ENCODE measurements around the gene PPFIA4.

Gene PPFIA4

DNA sequence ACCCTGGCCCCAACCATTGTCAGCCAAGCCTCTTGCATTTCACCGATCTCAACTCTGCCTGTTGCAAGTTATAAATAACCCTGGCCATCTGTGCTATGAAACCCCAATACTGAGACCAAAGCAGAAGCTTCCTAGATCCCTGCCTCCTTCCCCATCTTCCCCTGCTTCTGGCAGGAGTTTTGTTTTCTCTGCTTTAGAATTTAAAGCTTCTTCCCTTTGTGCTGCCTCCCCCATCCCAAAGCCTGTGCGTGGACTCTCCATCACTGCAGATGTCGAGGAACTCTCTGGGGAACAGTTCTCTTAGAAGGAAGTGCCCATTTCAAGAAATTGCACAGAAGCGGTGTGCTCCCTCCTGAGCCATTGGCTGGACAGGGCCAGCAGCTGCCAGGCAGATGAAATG, 76.9 kb downstream of the PPFIA4 start:
- TF ChIP-seq CTCF (conservative IDR thresholded peaks at IDR 0.05; ENCODE audit: low read depth): no peak
- CTCF ChIA-PET: interaction anchor here (0.5 to 1.2 kb wide), 5 partner anchors 13 to 170 kb away, joined by 3 to 4 read pairs (median 3); no protein-coding TSS in a partner anchor
- no peak for DNase-seq (ENCODE audit: low spot score)
- no peak overlapping the region for H3K27ac ChIP-seq
- POLR2A ChIA-PET (ENCODE audit: low non-redundant PET): no interaction called here

DNA sequence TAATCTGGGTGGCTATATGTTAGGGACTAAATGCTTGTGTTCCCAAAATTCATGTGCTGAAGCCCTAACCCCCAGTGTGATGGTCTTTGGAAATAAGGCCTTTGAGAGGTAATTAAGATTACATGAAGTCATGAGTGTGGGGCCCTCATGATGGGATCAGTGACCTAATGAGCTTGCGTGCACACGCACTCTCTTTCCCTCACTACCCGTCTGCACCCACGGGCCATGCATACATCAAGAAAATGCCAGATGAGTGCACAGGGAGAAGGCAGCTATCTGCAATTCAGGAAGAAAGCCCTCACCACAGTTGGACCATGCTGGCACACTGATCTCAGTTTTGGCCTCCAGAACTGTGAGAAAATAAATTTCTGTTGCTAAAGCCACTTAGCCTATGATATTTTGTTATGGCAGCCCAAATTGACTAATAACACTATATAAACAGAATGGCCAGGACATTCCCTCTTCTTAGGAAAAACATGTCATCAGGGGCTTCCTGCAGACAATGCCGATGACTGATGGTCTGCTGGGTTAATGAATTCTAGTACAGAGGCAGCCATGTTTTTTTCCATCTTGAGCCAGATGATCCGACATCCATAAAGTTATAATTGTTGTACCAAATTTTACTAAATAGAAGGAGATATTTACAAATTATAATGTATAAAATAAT, 77.7 kb downstream of the PPFIA4 start:
- TF ChIP-seq CTCF (conservative IDR thresholded peaks at IDR 0.05; ENCODE audit: low read depth): no peak
- no peak for DNase-seq (ENCODE audit: low spot score)
- POLR2A ChIA-PET (ENCODE audit: low non-redundant PET): no interaction called here
- no peak overlapping the region for H3K27ac ChIP-seq
- CTCF ChIA-PET: interaction anchor here (0.5 to 1.2 kb wide), 4 partner anchors 12 to 88 kb away, joined by 3 to 4 read pairs (median 3); no protein-coding TSS in a partner anchor

DNA sequence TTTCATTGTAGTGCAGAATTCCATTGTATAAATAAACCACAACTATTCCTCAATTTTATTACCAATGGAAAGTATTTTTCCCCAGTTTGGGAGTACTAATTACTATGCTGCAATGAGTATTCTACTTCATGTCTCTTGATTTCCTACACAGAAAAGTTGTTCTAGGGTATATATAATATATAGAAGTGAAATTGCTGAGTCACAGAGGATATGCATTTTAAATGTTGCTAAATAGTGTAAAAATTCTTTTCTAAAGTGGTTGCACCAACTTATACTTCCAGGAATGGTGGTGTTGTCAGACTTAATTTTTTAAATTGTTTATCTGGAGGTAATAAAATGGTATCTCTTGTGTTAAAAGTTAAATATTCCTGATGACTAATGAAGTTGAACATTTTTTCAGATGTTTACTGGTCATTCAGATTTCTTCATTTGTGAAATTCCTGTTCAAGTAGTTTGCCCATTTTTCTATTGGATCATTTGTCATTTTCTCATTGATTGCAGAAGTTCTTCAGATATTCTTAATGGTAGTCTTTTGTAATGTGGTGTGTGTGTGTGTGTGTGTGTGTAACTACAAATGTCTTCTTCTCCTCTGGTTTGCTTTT, 78.6 kb downstream of the PPFIA4 start:
- no peak for DNase-seq (ENCODE audit: low spot score)
- H3K27ac ChIP-seq: no peak overlapping the region
- CTCF ChIA-PET: no interaction called here
- POLR2A ChIA-PET (ENCODE audit: low non-redundant PET): no interaction called here
- TF ChIP-seq CTCF (conservative IDR thresholded peaks at IDR 0.05; ENCODE audit: low read depth): no peak

- no peak overlapping the region for H3K27ac ChIP-seq
- DNase-seq (ENCODE audit: low spot score): no peak
- ChIA-PET CTCF (interaction anchor here (0.7 to 1.4 kb wide), 2 partner anchors 20 to 103 kb away, joined by 3 to 10 read pairs; no protein-coding TSS in a partner anchor), POLR2A (ENCODE audit: low non-redundant PET) (no interaction called here)
- no peak for TF ChIP-seq CTCF (conservative IDR thresholded peaks at IDR 0.05; ENCODE audit: low read depth)
Observed at GRCh38 chr1:203112475-203112874, 86.2 kb downstream of the PPFIA4 start.

- DNase-seq (ENCODE audit: low spot score): no peak
- CTCF ChIA-PET: interaction anchor here (1.4 kb wide), 1 partner anchor 103 kb away, joined by 10 read pairs; no protein-coding TSS in a partner anchor
- H3K27ac ChIP-seq: no peak overlapping the region
- no peak for TF ChIP-seq CTCF (conservative IDR thresholded peaks at IDR 0.05; ENCODE audit: low read depth)
- POLR2A ChIA-PET (ENCODE audit: low non-redundant PET): no interaction called here
Observed at GRCh38 chr1:203113308-203113707, 87.0 kb downstream of the PPFIA4 start.

DNA sequence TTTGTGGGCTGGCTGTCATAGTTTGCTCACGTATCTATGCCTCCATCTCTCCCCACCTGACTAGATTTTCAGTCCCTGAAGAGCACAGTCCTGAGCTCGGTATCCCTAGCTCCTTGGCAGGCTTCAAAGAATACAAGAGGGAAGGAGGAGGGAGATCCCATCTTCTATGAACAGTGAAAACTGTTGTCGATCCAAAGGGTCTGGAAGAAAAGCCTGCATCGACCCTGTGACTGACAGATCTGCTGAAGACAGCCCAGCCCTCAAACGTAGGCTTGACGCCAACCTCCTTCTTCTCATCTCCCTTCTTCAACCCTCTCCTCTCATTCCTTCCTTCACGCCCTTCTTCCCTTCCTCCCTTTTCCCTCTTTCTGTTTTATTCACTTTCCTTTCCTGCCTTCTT, 87.9 kb downstream of the PPFIA4 start:
- no peak for DNase-seq (ENCODE audit: low spot score)
- CTCF ChIA-PET: interaction anchor here (0.6 kb wide), 1 partner anchor 50 kb away, joined by 4 read pairs; no protein-coding TSS in a partner anchor
- POLR2A ChIA-PET (ENCODE audit: low non-redundant PET): no interaction called here
- no peak for TF ChIP-seq CTCF (conservative IDR thresholded peaks at IDR 0.05; ENCODE audit: low read depth)
- no peak overlapping the region for H3K27ac ChIP-seq

All from RWPE1 (cell line).